ENCODE data around the gene ZCCHC3.

Gene ZCCHC3

DNA sequence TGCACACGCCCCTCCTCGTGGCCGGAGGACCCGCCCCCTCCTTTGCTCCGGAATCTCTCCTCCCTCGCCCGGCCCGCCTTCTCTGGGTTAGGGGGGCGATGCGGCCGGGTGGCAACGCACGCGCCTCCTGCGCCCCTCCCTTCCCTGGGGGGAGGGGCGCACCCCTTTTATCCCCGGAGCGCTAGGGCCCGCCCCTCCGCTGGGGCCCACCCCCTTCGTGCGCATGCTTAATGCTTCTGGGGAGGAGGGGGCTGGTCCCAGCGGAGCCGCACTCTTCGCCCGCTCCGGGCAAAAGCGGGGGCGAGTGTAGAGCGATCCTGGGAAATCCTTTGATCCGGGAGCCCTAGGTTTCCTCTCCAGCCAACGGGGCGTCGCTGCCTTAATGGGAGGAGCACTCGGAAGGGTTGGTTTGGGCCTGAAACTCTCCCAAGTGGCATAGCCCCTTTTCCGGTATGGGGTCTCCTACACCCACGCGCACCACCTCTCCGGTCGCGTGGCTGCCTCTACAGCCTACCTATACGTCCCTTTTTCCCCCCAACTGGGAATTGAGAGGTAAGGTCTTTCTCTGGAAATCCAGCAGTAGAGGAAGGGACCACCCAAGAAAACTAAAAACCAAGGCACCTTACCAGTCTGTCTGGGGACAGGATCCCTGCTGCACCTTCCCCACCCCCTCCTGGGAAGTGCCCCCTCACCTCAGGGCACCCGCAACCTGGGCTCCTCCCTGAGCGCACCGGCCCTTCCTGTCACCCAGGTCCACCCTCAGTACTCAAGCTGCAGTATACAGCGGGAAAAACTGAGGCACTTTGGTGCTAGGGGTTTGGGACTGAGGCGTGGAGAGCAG is 30.0 kb downstream of the ZCCHC3 start:
- peak overlapping the region; percentile 66 for H3K4me2 ChIP-seq (ENCODE audit: low read length)
- TF ChIP-seq, protein P1, sequence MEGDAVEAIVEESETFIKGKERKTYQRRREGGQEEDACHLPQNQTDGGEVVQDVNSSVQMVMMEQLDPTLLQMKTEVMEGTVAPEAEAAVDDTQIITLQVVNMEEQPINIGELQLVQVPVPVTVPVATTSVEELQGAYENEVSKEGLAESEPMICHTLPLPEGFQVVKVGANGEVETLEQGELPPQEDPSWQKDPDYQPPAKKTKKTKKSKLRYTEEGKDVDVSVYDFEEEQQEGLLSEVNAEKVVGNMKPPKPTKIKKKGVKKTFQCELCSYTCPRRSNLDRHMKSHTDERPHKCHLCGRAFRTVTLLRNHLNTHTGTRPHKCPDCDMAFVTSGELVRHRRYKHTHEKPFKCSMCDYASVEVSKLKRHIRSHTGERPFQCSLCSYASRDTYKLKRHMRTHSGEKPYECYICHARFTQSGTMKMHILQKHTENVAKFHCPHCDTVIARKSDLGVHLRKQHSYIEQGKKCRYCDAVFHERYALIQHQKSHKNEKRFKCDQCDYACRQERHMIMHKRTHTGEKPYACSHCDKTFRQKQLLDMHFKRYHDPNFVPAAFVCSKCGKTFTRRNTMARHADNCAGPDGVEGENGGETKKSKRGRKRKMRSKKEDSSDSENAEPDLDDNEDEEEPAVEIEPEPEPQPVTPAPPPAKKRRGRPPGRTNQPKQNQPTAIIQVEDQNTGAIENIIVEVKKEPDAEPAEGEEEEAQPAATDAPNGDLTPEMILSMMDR (IDR thresholded peaks at IDR 0.05; ENCODE audit: low read depth, low read length, poor library complexity, severe bottlenecking), result no peak
- no peak for TF ChIP-seq EZH2phosphoT487 (IDR thresholded peaks at IDR 0.05; ENCODE audit: borderline replicate concordance, low read length)
- H3K9me2 ChIP-seq (replicated peaks; ENCODE audit: control insufficient read depth, low read length), result no peaks in the 10 kb centered on the region
- H3K4me1 ChIP-seq (ENCODE audit: control insufficient read depth, low read length), result peaks cover 39% of the 10 kb centered on the region
- peak overlapping the region; percentile 99 for H3K4me3 ChIP-seq (ENCODE audit: low read length)
- H3F3A ChIP-seq (ENCODE audit: control insufficient read depth, insufficient read depth), result peaks cover 23% of the 10 kb centered on the region
- no peaks in the 10 kb centered on the region; the same call in 1 of the 2 replicates for H3K27me3 ChIP-seq (ENCODE audit: control insufficient read depth, low read length)
- no peaks in the 10 kb centered on the region for H3K9me3 ChIP-seq (ENCODE audit: control insufficient read depth, insufficient read depth, low read length)
- peaks cover 56% of the 10 kb centered on the region for H3K79me2 ChIP-seq (ENCODE audit: control insufficient read depth, low read length)
- H4K20me1 ChIP-seq (ENCODE audit: control insufficient read depth, insufficient read depth, low read depth, low read length), result peaks cover 18% of the 10 kb centered on the region; the same call in 1 of the 2 replicates
- H3K36me3 ChIP-seq (ENCODE audit: control insufficient read depth, low read length), result peaks cover 35% of the 10 kb centered on the region
- H3K27ac ChIP-seq (ENCODE audit: low read depth, low read length), result peak overlapping the region; percentile 80

DNA sequence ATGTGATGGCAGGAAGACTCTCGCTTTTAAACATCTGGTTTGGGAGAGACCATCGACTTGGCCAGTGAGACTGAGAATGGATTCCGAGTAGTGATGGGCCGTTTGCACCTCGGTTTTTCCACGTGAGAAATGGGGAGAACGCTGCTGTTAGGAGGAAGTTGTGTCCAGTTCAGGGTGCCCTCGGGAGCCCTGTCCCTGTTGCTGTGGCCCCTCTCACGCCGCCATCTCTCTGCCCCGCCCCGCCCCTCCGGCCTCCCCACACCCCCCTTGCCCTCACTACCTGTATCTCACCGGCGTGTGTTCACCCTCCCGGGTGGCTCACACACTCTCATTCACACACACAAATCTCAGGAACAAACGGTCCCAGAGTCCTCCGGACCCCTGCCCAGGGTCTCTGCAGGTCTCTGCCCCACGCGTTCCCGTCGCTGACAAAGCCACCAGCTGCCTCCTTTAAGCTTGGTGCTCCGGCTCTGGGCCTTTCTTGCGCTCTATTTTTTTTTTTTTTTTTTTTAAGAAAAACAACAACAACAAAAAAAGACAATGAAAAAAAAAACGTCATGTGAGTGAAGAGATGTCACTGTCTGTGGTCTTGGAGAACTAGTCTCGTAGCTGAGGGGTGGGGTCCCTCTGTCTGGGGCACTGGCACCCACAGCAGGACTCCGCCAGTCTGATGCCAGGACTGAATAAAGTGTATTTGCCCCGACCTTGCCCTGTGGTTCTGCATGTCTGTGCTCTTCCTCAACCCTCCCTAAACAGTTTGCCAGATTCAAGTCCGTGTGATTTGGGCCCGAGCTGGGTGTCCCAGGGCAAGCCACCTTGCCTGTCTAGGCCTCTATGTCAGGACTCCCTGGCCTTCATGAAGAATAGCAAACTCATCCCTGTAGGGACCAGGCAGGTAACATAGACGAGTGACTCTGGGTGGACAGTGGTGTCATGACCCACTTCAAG is 30.9 kb downstream of the ZCCHC3 start:
- Histone ChIP-seq H3K9me2 (replicated peaks; ENCODE audit: control insufficient read depth, low read length) (no peaks in the 10 kb centered on the region), H3K36me3 (ENCODE audit: control insufficient read depth, low read length) (peaks cover 35% of the 10 kb centered on the region), H3K4me3 (ENCODE audit: low read length) (peak overlapping the region; percentile 99), H3K9me3 (ENCODE audit: control insufficient read depth, insufficient read depth, low read length) (no peaks in the 10 kb centered on the region), H3F3A (ENCODE audit: control insufficient read depth, insufficient read depth) (peaks cover 15% of the 10 kb centered on the region), H3K27me3 (ENCODE audit: control insufficient read depth, low read length) (no peaks in the 10 kb centered on the region; the same call in 1 of the 2 replicates), H4K20me1 (ENCODE audit: control insufficient read depth, insufficient read depth, low read depth, low read length) (peaks cover 18% of the 10 kb centered on the region; the same call in 1 of the 2 replicates), H3K4me2 (ENCODE audit: low read length) (peak overlapping the region; percentile 66), H3K79me2 (ENCODE audit: control insufficient read depth, low read length) (peaks cover 56% of the 10 kb centered on the region), H3K27ac (ENCODE audit: low read depth, low read length) (peak overlapping the region; percentile 11; the same call in 1 of the 2 replicates), H3K4me1 (ENCODE audit: control insufficient read depth, low read length) (peaks cover 38% of the 10 kb centered on the region)
- no peak for TF ChIP-seq EZH2phosphoT487 (IDR thresholded peaks at IDR 0.05; ENCODE audit: borderline replicate concordance, low read length)
- TF ChIP-seq, protein P1 (IDR thresholded peaks at IDR 0.05; ENCODE audit: low read depth, low read length, poor library complexity, severe bottlenecking), result no peak

DNA sequence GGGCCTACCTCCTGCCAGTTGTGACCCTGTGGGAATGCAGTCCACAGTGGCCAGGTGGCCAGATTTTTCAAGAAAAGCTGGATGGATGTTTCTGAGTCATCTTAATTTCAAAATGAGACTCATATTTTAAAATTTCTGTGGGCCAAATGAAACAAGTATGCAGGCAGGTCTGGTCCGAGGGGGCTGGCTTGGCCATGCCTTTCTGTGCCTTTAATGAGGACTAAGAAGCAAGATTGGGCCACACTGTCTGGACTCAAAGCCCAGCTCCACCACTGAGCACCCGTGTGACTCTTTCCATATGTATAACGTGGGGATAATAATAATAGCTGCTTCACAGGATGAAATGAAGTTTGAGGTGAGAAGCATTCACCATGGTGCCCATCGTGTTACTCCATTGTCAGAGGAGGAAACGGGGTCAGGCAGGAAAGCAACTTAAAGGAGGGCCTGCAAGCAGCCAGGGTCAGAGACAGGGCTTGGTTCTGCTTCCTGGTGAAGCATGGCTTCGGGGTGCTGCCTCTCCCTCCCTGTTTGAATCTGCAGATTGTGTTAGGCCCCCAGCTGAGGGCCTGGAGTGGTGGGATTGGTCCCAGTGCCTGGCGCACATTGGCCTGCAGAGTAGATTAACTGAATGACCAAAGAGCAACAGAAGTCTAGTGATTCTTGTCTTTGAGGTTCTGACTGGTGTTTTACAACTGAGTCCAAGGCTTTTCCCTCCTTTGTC is 31.8 kb downstream of the ZCCHC3 start:
- Histone ChIP-seq H3K4me1 (ENCODE audit: control insufficient read depth, low read length) (peaks cover 32% of the 10 kb centered on the region), H3K9me3 (ENCODE audit: control insufficient read depth, insufficient read depth, low read length) (no peaks in the 10 kb centered on the region), H3K27ac (ENCODE audit: low read depth, low read length) (peak overlapping the region; percentile 11; the same call in 1 of the 2 replicates), H3K4me3 (ENCODE audit: low read length) (0 out of 2 replicates have a peak overlapping the region, but pooled peaks have one; percentile 27), H3K79me2 (ENCODE audit: control insufficient read depth, low read length) (peaks cover 53% of the 10 kb centered on the region), H3K36me3 (ENCODE audit: control insufficient read depth, low read length) (peaks cover 35% of the 10 kb centered on the region), H3K27me3 (ENCODE audit: control insufficient read depth, low read length) (no peaks in the 10 kb centered on the region; the same call in 1 of the 2 replicates), H4K20me1 (ENCODE audit: control insufficient read depth, insufficient read depth, low read depth, low read length) (peaks cover 18% of the 10 kb centered on the region; the same call in 1 of the 2 replicates), H3K9me2 (replicated peaks; ENCODE audit: control insufficient read depth, low read length) (no peaks in the 10 kb centered on the region), H3K4me2 (ENCODE audit: low read length) (peak overlapping the region; percentile 66), H3F3A (ENCODE audit: control insufficient read depth, insufficient read depth) (peaks cover 13% of the 10 kb centered on the region)
- TF ChIP-seq EZH2phosphoT487 (IDR thresholded peaks at IDR 0.05; ENCODE audit: borderline replicate concordance, low read length), result no peak
- TF ChIP-seq, protein P1 (IDR thresholded peaks at IDR 0.05; ENCODE audit: low read depth, low read length, poor library complexity, severe bottlenecking), result no peak
